Jurkat, Clone E6-1 (cell line): ENCODE results near the gene VSTM1.
A peak's percentile ranks its signal among the peaks of the same experiment; 100 is the strongest.
"Not testable (repeated sequence)": the region's sequence is repeated elsewhere in the genome, so short reads cannot be mapped to it uniquely, and the experiment has no call there.

Experiments used
- DNase-seq: peaks from one replicate; pipeline ENCODE4 v3.0.0-alpha.2; 2011; ENCODE audit warnings: low read depth, low spot score
- H3K4me3 ChIP-seq: 2 replicates; pipeline ENCODE4 v1.5.1; 2011; ENCODE audit warnings: mild to moderate bottlenecking, low read length, control low read depth, moderate library complexity

The VSTM1 gene

GRCh38 chr19:54077334-54077733, 13.6 kb upstream of the VSTM1 start:
- no peak overlapping the region for H3K4me3 ChIP-seq
- no peak for DNase-seq

GRCh38 chr19:54074851-54075250, 11.2 kb upstream of the VSTM1 start:
- DNase-seq: no peak
- H3K4me3 ChIP-seq: no peak overlapping the region

- no peak overlapping the region for H3K4me3 ChIP-seq
- DNase-seq: no peak
These were observed 10.1 kb upstream of the VSTM1 start for GRCh38 chr19:54073829-54074228.

DNA sequence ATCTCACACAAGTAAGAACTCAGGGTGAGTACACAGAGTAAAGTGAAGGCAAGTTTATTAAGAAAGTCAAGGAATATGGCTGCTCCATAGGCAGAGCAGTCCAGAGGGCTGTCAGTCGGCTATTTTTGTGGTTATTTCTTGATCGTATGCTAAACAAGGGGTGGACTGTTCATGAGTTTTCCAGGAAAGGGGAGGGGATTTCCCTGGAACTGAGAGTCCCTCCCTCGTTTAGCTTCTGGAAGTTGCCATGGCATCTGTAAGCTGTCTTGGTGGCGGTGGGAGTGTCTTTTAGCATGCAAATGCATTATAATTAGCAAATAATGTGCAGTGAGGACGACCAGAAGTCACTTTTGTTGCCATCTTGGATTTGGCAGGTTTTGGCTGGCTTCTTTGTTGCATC, 5.8 kb upstream of the VSTM1 start:
- DNase-seq: no peak
- H3K4me3 ChIP-seq: no peak overlapping the region

DNA sequence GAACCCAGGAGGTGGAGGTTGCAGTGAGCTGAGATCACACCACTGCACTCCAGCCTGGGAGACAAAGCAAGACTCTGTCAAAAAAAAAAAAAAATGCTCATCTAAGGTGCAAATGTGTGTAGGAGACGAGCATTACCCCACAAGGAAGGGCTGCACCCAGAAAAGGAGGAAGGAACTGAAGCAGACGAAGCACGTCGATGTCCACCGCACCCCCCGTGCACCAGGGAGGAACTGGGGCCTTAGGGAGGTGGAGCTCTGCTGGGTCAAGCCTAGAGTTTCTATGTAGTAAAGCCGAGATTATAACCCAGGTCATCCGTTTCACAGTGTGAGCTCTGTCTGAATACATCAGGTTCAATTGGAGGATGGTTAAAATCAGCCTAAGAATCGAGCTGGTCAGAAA, 1.1 kb downstream of the VSTM1 start:
- H3K4me3 ChIP-seq: no peak overlapping the region
- DNase-seq: no peak

- H3K4me3 ChIP-seq: no peak overlapping the region
- DNase-seq: no peak
These were observed 16.1 kb downstream of the VSTM1 start for GRCh38 chr19:54047616-54048015.

- DNase-seq: no peak
- no peak overlapping the region for H3K4me3 ChIP-seq
These were observed 17.9 kb downstream of the VSTM1 start for GRCh38 chr19:54045771-54046170.

- no peak for DNase-seq
These were observed 20.7 kb downstream of the VSTM1 start for GRCh38 chr19:54042989-54043388.

GRCh38 chr19:54041969-54042606, 21.6 kb downstream of the VSTM1 start:
- DNase-seq: no peak
- H3K4me3 ChIP-seq: no peak overlapping the region

More at GRCh38 chr19:54042989-54043388, 20.7 kb downstream of the VSTM1 start:
- no peak overlapping the region for H3K4me3 ChIP-seq

DNA sequence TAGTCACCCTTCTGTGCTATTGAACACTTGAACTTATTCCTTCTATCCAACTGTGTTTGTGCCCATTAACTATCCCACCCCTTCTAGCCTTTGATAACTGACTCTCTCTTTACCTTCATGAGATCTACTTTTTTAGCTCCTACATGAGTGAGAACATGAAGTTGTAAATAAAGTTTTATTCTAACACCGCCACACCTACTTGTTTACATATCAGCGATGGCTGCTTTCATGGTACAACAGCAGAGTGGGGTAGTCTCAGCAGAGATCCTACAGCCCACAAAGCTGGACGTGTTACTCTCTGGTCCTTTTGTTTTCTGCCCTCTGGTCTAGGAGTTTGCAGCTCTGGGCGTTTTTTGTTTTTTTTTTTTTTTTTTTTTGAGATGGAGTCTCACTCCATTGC, 23.7 kb downstream of the VSTM1 start:
- H3K4me3 ChIP-seq: no peak overlapping the region

GRCh38 chr19:54036542-54036941, 27.2 kb downstream of the VSTM1 start:
- not testable (repeated sequence) for H3K4me3 ChIP-seq, DNase-seq

More for the DNA sequence above, 23.7 kb downstream of the VSTM1 start:
- DNase-seq: no peak

DNA sequence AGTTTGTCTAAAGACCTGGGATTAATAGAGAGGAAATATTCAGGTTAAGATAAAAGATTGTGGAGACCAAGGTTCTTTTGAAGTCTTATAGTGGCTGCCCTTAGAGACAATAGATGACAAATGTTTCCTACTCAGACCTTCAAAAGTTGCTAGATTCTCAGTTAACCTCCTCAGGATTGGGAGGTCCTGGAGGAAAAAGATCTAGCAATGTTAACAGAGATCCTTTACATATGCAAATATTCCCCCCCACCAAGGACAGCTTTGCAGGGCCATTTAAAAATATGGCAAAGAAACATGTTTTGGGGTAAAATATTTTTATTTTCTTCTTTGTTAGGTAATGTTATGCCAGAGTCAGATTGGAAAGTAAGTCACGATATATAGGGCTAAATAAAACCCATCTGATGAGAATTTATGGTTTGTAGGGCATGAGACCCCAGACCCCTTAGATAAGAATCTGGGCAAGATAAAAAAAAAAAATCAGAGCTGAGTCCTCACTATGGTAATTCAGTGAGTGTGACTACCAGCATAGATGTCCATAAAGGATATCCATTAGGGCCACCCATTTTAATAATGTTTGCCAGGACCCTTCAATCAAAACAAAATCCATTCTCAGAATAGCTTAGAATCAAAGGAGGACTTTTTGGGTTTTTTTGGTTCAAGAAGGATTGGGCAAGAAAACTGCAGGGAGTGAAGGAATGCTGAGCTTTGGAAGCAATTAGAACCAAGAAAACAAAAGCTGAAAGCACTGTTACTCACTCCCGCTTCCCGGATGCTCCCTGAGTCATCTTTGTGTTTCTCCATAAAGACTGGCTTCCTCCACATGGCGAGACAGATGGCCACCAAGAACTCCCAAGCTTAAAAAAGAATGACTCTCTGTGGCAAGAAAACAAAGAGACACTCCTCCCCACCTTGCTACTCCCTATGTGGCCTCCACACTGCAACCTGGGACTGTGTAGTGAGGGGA, 28.2 kb downstream of the VSTM1 start:
- DNase-seq: no peak

GRCh38 chr19:54030895-54031586, 32.7 kb downstream of the VSTM1 start:
- no peak overlapping the region for H3K4me3 ChIP-seq

More for the DNA sequence above, 28.2 kb downstream of the VSTM1 start:
- H3K4me3 ChIP-seq: no peak overlapping the region

DNA sequence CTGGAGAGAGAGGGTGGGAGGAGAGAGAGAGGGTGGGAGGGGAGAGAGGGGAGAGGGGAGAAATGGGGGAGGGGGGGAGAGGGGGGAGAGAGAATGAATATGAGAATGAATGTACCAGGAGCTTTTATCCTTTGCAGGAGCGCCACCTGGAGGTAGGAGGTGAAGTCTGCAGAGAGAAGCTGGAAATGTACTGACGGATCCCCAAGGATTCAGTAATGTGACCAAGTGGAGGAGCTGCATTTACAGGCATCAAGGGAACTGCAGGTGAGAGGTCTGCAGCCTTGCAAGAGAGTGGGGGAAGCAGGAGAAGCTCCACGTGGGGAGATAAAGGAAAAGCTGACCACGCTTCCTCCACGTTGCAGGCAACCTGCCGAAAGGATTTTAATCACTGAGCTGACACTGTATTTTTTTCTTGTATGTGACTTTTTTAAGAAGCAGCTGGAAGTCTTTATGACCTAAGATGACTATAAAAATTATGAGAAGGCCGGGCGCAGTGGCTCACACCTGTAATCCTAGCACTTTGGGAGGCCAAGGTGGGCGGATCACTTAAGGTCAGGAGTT, 33.7 kb downstream of the VSTM1 start:
- DNase-seq: peak; percentile 41
- no peak overlapping the region for H3K4me3 ChIP-seq

More at GRCh38 chr19:54030895-54031586, 32.7 kb downstream of the VSTM1 start:
- no peak for DNase-seq

GRCh38 chr19:54029301-54029700, 34.4 kb downstream of the VSTM1 start:
- no peak for DNase-seq
- H3K4me3 ChIP-seq: no peak overlapping the region

DNA sequence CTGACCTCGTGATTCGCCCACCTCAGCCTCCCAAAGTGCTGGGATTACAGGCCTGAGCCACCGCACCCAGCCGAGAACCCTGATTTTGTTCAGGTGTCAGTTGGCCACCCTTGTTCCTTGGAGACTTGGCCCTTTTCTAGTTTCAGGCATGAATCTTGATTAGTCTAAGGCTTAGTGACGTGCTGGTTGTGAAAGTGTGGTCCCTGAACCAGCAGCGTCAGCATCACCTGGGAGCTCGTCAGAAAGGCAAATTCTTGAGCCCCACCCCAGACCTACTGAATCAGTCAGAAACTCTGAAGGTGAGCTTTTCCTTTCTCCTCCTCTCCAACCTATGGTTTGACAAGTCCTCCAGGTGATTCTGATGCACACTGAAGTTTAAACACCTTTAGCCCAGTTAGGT, 37.0 kb downstream of the VSTM1 start:
- DNase-seq: no peak

GRCh38 chr19:54024660-54025059, 39.0 kb downstream of the VSTM1 start:
- no peak overlapping the region for H3K4me3 ChIP-seq
- DNase-seq: no peak

More for the DNA sequence above, 37.0 kb downstream of the VSTM1 start:
- no peak overlapping the region for H3K4me3 ChIP-seq

DNA sequence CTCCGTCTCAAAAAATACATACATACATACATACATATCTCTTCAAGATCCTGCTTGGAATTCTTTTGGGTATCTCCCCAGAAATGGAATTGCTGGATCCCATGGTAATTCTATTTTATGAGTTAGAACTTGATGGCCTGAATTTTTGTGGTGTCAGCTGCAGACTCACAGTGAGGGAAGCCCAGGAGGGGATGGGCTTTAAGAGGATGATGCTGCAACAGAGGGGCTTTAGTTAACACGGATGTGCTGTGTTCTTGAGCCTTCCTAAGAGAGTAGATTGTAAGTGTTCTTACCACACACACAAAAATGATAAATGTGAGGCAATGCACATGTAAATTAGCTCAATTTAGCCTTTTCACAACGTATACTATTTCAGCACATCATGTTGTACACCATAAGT, 40.5 kb downstream of the VSTM1 start:
- no peak overlapping the region for H3K4me3 ChIP-seq
- DNase-seq: no peak

GRCh38 chr19:54021932-54022331, 41.8 kb downstream of the VSTM1 start:
- no peak for DNase-seq

More at GRCh38 chr19:54021932-54022331, 41.8 kb downstream of the VSTM1 start:
- H3K4me3 ChIP-seq: no peak overlapping the region
